K562 (cell line): ENCODE measurements around the gene SLC22A4.

Experiments used
- PHF21A ChIP-seq: fragments of 450-650 bp; IDR thresholded peaks from 2 replicates; pipeline ENCODE4 v1.6.1; 2017; ENCODE audit warnings: low read depth, borderline replicate concordance
- SREBF2 ChIP-seq: sonication (generic); formaldehyde crosslinking; IDR thresholded peaks from 2 replicates; pipeline ENCODE4 v1.4.0; 2020; ENCODE audit warnings: mild to moderate bottlenecking, missing genetic modification reagents
- YY1 ChIP-seq, 3 experiments: IDR thresholded peaks; 2 replicates each; pipeline ENCODE4 v1.6.1; 2011; ENCODE audit warnings: low read length in 2 of 3, mild to moderate bottlenecking in 2 of 3, moderate library complexity in 2 of 3, borderline replicate concordance in 1 of 3, control low read depth in 1 of 3, low read depth in 1 of 3; ENCODE audit not compliant: insufficient read depth in 3 of 3, insufficient replicate concordance in 2 of 3, control insufficient read depth in 1 of 3, insufficient read length in 1 of 3; ENCODE audit errors: extremely low read depth in 1 of 3
- TF ChIP-seq, protein P1 (sequence below), 2 experiments: IDR thresholded peaks; 2 replicates each; pipeline ENCODE4 v1.6.1; 2011; ENCODE audit warnings: borderline replicate concordance in 1 of 2, control low read depth in 1 of 2, low read depth in 1 of 2, low read length in 1 of 2, mild to moderate bottlenecking in 1 of 2, mixed read lengths in 1 of 2, moderate library complexity in 1 of 2; ENCODE audit not compliant: insufficient read depth in 1 of 2, insufficient read length in 1 of 2, poor library complexity in 1 of 2, severe bottlenecking in 1 of 2; ENCODE audit errors: extremely low read depth in 1 of 2

DNA sequence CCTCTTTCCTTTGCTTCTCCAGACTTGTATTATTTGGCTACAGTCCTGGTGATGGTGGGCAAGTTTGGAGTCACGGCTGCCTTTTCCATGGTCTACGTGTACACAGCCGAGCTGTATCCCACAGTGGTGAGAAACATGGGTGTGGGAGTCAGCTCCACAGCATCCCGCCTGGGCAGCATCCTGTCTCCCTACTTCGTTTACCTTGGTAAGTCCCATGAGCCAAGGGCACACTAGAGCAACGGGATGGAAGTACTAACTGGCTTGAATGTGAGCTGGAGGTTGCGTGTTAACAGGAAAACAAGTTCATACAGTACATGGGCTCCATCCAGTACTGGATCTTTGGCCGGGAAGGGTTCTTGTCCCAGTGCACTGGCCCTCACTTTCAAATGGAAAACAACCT lies 98.2 kb downstream of the SLC22A4 start:
- TF ChIP-seq PHF21A (no peak), YY1 (IDR thresholded peaks at IDR 0.05; ENCODE audit: borderline replicate concordance in 1 of 3, control insufficient read depth in 1 of 3, extremely low read depth in 1 of 3, insufficient read depth in 3 of 3, insufficient read length in 1 of 3, insufficient replicate concordance in 2 of 3, low read depth in 1 of 3, low read length in 2 of 3) (no peak), SREBF2 (CRISPR knock-in tag) (no peak)
- TF ChIP-seq, protein P1, sequence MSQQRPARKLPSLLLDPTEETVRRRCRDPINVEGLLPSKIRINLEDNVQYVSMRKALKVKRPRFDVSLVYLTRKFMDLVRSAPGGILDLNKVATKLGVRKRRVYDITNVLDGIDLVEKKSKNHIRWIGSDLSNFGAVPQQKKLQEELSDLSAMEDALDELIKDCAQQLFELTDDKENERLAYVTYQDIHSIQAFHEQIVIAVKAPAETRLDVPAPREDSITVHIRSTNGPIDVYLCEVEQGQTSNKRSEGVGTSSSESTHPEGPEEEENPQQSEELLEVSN (IDR thresholded peaks at IDR 0.05; ENCODE audit: borderline replicate concordance in 1 of 2, extremely low read depth in 1 of 2, insufficient read depth in 1 of 2, insufficient read length in 1 of 2, low read depth in 1 of 2, low read length in 1 of 2, poor library complexity in 1 of 2, severe bottlenecking in 1 of 2): no peak
